ENCODE results near the gene PTK7.
"Not testable (repeated sequence)": the region's sequence is repeated elsewhere in the genome, so short reads cannot be mapped to it uniquely, and the experiment has no call there.

Gene PTK7

DNA sequence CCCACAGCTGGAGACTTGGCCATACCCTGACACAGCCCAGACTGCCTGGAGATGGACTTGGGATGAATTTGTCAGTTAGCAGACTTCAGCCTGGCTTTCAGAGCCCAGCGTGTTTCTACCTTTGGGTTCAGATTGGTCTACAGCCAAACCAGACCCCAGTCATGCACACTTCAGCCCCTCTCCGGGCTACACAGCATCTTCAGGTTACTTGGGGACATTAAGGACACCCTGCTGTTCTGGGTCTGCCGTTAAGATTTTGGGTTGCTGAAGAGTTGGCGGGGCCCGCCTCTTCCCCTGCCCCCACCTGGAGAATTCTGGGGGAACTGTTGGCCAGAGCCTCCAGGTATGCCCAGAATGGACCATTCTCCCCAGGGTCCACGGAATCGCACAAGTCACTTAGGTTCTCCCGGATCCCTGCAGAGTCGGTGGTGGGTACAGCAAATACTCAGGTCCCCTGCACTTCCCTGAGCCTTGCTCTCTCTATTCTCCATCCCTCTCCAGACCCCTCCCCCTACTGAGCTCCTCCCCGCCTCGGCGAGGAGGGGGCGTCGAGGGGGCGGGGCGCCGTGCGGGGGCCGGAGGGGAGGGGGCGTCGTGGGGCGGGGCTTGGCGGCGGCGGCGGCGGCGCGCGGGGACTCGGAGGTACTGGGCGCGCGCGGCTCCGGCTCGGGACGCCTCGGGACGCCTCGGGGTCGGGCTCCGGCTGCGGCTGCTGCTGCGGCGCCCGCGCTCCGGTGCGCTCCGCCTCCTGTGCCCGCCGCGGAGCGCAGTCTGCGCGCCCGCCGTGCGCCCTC is at the start of gene PTK7:
Gene PTK7 (plus strand): TSS at position 645 of the 794 bp plus-strand sequence. CDS start 175 bp downstream, outside the sequence.
- no peak for DNase-seq (ENCODE audit: low spot score)

DNA sequence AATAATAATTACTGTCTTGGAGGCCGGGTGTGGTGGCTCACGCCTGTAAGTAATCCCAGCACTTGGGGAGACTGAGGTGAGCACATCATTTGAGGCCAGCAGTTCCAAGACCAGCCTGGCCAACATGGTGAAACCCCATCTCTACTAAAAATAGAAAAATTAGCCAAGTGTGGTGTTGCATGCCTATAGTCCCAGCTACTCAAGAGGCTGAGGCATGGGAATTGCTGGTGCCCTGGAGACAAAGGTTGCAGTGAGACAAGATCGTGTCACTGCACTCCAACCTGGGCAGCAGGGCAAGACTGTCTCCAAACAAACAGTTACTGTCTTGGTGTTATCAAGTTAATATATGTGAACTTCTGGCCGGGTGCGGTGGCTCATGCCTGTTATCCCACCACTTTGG is 49.7 kb upstream of the PTK7 start:
- no peak for DNase-seq (ENCODE audit: low spot score)

- no peak for DNase-seq (ENCODE audit: low spot score)
These were observed 47.0 kb upstream of the PTK7 start for GRCh38 chr6:43029120-43029519.

GRCh38 chr6:43032326-43032725 is 43.8 kb upstream of the PTK7 start:
- DNase-seq (ENCODE audit: low spot score) = no peak

DNA sequence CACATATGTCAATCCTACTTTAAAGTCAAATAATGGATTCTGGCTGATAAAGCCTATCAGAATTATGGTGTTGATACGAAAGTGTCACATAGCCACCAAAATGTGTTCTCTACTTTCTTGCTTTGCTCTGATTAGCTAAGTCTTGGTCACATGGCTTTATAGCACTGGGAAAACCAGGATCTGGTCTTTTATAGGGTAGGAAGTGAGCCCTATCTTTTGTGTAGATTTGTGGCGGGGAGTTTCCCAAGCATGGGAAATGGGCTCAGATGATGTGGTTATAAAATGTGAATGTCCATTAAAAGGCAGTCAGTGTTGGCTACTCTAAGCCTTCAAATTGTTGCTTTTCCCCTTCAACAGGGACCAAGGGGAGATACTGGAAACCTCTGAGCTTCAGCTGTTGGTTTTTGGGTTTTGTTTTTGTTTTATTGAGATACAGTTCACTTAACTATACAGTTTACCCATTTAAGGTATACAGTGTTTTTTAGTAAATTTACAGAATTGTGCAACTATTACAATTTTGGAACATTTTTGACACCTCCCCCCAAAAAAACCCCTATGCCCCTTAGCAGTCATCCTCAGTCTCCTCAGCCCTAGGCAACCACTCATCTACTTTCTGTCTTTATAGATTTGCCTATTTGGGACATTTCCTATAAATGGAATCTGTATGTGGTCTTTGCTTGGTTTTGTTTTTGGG is 42.5 kb upstream of the PTK7 start:
- no peak for DNase-seq (ENCODE audit: low spot score)

- DNase-seq (ENCODE audit: low spot score) = no peak
These were observed 42.0 kb upstream of the PTK7 start for GRCh38 chr6:43034190-43034525.

DNA sequence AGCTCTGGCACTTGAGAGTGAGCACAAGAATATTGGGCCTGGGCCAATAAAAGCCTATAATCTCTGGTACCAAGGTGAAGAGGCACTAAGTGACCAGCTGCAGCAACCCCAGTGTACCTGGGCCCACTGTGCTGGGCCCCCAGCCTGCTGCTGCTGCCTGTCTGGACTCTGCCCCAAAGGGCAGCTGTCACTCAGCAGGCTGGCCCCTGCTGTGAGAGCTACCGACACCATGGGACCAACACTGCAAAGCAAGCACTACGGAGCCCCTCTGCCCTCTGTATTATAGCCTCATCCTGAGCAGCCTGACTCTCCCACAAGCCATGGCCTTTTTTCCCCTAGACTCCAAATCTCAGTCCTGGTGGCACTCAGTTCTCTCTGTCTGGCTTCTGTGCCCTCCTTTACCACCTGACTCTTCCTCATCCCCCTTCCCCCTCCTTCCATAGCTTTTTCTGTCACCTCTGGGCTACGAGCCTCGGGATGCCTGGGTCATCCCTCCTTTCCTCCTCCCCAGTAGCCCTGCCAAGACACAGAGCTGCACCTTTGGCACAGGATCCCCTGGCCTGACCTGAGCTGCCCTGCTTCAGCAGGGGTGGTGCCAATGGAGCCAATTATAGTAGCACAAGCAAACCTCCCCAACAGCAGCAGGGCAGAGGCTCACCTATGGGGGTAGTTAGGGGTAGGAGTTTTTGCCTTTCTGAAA is 40.5 kb upstream of the PTK7 start:
- no peak for DNase-seq (ENCODE audit: low spot score)

GRCh38 chr6:43036712-43037111 is 39.4 kb upstream of the PTK7 start:
- DNase-seq (ENCODE audit: low spot score) = no peak

DNA sequence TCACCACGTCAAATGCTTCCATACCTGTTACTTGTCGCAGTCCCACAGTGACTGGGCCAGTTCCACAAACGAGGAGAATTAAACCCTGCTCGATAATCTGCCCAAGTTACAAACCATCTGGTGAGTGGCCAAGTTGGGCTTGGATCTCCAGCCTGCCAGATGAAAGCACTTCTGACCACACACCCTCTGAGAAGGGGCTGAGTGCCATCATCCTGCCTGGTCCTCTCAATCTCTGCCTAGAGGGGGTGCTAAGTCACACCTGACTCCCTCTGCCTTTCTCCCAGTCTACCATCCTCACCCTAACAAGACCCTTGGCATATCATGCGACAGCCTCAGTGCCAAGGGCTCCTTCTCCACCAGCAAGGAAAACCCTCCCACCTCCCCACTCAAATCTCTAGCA is 38.9 kb upstream of the PTK7 start:
- no peak for DNase-seq (ENCODE audit: low spot score)

DNA sequence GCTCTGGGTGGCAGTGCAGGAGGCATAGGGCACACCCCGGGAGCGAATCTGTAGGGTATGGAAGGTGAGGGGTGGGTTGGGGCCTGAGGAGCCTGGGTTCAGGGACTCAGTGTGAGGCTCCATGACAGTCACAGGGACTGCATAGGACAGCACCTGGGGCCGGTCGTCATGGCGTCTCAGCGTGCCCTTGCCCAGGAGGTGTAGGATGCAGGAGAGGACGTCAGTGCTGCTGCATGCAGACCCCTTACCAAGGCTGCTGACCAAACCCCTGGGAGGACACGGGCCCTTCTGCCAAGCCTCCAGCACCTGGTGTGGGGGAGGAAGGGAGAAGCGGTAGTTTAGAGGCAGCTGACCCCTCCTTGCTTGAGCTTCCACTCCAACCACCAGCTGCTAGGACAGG is 38.4 kb upstream of the PTK7 start:
- no peak for DNase-seq (ENCODE audit: low spot score)

DNA sequence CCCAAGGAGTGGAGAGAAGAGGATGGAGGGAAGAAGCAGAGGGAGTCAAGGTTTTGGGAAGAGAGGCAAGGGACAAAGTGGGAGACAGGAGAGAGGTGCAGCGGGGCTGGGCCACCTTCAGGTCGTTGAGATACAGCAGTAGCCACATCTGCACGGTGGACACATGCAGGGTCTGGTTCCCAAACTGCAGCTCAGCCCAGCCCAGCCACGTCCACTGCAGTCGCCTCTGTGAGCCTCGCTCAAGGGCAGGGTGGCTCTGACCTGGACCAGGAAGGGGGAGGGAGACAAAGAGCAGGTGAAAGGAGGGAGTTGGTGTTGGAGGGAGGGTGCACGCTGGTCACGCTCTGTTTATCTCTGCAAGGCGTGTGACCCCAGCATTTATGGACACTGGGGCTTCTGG is 37.4 kb upstream of the PTK7 start:
- DNase-seq (ENCODE audit: low spot score) = no peak

GRCh38 chr6:43040542-43041257 is 35.4 kb upstream of the PTK7 start:
- no peak for DNase-seq (ENCODE audit: low spot score)

GRCh38 chr6:43041475-43041874 is 34.6 kb upstream of the PTK7 start:
- not testable (repeated sequence) for DNase-seq (ENCODE audit: low spot score)

DNA sequence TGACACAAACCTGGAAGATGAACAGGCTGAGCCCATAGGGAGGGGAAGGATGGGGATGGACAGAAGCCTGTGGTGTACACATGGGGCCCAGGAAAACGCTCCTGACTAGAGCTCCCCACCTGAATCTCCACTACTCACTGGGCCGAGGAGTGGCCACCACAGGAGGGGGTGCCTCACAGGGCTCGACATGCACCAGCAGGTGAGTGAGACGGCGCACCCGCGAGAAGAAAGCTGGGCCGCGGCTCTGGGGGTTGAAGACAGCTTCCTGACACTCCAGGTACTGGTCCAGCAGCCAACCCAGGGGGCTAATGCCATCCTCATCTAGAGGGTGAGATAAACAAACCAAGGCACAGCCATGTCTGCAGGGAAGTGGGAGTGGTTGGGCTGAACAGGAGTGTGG is 32.8 kb upstream of the PTK7 start:
- no peak for DNase-seq (ENCODE audit: low spot score)

DNA sequence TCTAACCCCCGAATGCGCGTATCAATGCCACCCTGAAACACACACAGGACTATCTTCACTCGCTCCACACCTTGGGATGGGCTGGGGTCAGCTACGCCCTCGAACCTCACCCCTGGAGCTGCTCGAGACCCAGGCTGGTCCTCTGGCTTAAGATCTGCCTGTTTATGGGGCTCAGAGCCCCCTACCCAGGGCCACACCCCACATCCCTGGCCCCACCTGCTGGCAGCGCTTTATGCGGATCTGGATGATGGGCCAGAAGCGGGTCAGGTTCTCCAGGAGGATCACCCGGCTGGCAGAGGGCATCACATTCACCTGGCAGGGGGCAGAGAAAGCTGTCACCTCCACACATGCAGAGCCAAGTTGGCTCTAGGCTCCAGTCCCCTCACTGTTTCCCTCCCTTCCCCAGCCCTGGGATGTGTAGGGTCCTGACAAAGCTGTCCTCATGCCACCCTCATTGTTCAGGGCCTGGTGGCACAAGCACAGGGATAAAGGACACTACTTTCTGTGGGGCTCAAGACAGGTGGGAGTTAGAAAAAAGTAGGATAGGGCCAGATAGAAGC is 30.7 kb upstream of the PTK7 start:
- no peak for DNase-seq (ENCODE audit: low spot score)

DNA sequence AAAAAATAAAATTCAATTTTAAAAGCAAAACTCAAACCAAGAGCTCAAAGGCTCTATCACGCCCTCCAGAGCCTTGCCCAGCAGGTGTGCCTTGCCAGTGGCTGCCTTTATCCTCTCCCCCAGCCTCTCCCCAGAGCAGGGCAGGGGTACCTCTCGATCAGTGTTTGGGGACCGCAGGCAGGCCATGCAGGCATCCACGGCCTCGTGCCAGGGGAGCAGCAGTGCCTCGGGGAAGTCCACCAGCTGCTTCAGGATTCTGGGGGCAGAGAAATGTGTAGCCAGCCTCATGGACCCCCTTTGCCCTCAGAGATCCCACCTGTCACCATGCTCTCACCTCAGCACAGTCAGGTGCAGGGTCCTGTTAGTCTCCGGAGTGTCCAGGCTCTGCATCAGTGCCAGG is 28.1 kb upstream of the PTK7 start:
- DNase-seq (ENCODE audit: low spot score) = no peak

DNA sequence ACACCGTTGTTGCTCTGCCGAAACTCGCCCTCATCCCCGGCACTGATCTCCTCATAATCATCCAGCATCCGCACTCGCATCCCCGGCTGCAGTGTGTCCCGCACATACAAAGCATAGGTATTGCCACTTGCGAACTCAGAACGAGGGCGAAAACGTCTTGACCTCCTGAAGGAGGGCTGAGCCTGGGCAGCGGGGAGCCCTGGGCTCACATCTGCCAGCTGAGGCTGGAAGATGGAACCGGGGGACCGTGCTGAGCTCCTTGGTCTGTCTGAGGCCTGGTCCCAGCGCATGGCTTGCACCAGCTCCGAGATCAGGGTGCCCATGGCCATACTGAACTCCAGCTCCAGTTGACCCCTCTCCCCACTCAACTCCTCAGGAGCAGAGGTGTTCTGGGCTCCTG is 25.1 kb upstream of the PTK7 start:
- DNase-seq (ENCODE audit: low spot score) = no peak

- no peak for DNase-seq (ENCODE audit: low spot score)
These were observed 23.8 kb upstream of the PTK7 start for GRCh38 chr6:43052225-43052841.

- DNase-seq (ENCODE audit: low spot score) = no peak
These were observed 23.1 kb upstream of the PTK7 start for GRCh38 chr6:43052842-43053544.

DNA sequence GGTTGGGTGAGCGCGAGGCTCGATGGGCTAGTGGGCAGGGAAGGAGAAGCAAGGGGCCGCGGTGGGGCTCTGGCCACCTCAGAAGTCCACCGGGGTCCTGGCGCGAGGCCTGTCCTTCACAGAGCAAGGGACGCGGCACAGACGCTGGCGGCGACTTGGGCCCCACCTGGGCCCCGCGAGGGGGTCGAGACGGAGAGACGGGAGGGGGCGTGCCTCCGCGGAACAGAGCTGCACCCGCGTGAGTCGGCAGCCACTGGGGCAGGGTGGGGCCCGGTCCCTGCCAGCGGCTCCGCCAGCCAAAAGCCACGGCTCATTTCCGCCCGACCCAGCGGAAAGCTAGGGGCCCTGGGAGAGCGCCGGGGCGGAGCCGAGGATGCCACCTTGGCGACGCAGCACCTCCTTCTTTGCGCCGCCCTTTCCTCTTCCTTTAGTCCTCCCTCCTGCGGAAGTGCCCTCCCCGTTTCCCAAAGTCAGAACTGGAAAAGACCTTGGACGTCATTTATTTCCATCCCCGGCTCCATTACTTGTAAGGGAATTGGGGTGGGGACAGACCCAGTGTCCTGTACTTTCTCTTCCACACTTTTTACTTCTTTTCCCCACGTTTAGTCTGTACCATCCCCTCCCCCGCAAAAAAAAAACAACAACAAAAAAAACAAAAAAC is 22.4 kb upstream of the PTK7 start, which contains the start of gene CUL7:
Gene CUL7 (minus strand): TSS at position 307 of the 661 bp plus-strand sequence. CDS start 1,063 bp downstream, outside the sequence.
- peak; percentile 94 for DNase-seq (ENCODE audit: low spot score)

All from HuH-7.5 (cell line).